ENCODE results near the gene UBA52. TPM values are rescaled to one million over a fixed set of nuclear protein-coding genes. Genes with fewer than 3 reads are reported as not detected.

Gene UBA52
- total RNA-seq, 4 donors from 2014 or later = 222 to 609 (median 308) TPM

GRCh38 chr19:18541992-18542940 is 29.4 kb upstream of the UBA52 start:
- H3K27ac ChIP-seq = peak overlapping the region; percentile 91 to 96 (median 94)
- peak in 1 of 3 donors; percentile 54 for DNase-seq
- no peaks in the 10 kb centered on the region for H3K27me3 ChIP-seq
- peaks cover 0 to 17% (median 9%) of the 10 kb centered on the region in 4 donors for H3K4me1 ChIP-seq
- H3K36me3 ChIP-seq = peaks cover 0 to 37% (median 0%) of the 10 kb centered on the region in 3 donors
- TF ChIP-seq POLR2A (IDR thresholded peaks at IDR 0.05) (no peak), CTCF (IDR thresholded peaks at IDR 0.05) (no peak)
- peak overlapping the region; percentile 87 to 98 (median 92) for H3K4me3 ChIP-seq
- no peaks in the 10 kb centered on the region for H3K9me3 ChIP-seq

DNA sequence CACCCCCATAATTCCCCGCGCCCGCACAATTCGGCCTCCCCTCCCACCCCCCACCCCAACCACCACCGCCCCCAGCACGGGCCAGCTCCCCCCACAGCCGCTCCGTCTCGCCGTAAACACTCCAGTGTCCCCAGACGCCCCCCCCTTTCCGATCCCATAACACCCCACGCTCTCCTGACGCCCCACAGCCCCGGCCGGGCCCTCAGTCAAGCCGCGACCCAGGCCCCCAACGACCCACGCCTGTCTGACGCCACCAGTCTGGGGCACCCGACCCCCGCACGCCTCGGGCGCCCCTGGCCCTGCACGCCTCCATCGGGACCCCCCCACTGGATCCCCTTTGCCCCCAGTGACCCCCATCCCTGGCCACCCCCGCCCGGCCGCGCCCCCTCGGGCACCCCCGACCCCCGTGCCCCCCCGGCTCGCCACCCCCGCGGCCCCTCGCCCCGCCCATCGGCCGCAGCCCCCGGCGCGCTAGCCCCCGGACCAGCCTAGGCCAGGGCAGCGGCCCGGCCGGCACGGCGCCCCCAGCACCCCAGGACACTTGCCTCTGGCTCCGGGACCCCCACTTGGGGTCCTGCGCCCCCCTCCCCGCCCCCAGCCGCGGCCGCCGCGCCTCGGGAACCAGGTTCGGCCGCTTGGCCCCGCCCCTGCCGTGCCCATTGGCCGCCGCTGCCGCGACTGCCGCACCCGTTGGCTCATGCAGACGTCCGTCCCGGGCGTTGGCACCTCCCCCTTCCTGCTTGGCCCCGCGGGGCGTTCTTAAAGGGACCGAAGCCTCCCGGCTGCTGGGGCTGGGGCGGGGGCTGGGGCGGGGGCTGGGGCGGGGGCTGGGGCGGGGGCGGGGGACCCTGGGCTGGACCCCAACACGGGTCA is 28.5 kb upstream of the UBA52 start, which contains the start of gene FKBP8:
Gene FKBP8, minus strand, starts transcription at position 633 of the 873 bp plus-strand sequence. CDS start 1,603 bp downstream, outside the sequence.
- Histone ChIP-seq H3K4me1 (peaks cover 0 to 17% (median 9%) of the 10 kb centered on the region in 4 donors), H3K27me3 (no peaks in the 10 kb centered on the region), H3K9me3 (no peaks in the 10 kb centered on the region), H3K36me3 (peaks cover 0 to 28% (median 0%) of the 10 kb centered on the region in 3 donors), H3K4me3 (peak within 1 kb of the TSS; percentile 87 to 98 (median 92)), H3K27ac (peak within 1 kb of the TSS; percentile 91 to 96 (median 94))
- DNase-seq = peak; percentile 94 to 98 (median 96)
- no peak for TF ChIP-seq POLR2A (IDR thresholded peaks at IDR 0.05)
- no peak for TF ChIP-seq CTCF (IDR thresholded peaks at IDR 0.05)

GRCh38 chr19:18543814-18544475 is 27.7 kb upstream of the UBA52 start:
- Histone ChIP-seq H3K4me3 (peak overlapping the region; percentile 87 to 98 (median 92)), H3K27me3 (no peaks in the 10 kb centered on the region), H3K27ac (peak overlapping the region; percentile 91 to 96 (median 94)), H3K9me3 (no peaks in the 10 kb centered on the region), H3K36me3 (peaks cover 0 to 27% (median 0%) of the 10 kb centered on the region in 3 donors), H3K4me1 (peaks cover 0 to 17% (median 9%) of the 10 kb centered on the region in 4 donors)
- peak in 3 of 6 experiments; percentile 32 to 47 (median 40) for TF ChIP-seq CTCF (IDR thresholded peaks at IDR 0.05)
- peak; percentile 48 to 60 for TF ChIP-seq POLR2A (IDR thresholded peaks at IDR 0.05)
- DNase-seq = peak; percentile 75 to 91 (median 77)

DNA sequence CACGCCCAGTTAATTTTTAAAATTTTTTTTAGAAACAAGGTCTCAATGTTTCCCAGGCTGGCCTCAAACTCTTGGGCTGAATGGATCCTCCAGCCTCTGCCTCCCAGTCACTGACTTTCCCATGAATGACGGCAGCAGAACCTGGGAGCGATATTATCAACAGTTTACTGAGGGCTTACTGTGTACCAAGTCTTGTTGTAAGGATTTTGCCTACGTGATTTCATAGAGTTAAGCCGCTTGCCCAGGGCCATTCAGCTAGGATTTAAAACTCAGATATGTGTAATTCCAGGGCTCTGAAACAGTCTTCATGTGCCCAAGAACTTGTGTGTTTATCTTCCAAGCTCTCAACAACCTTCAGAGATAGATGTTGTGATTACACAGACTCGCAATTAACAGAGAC is 20.0 kb upstream of the UBA52 start:
- Histone ChIP-seq H3K4me3 (no peak overlapping the region), H3K9me3 (no peaks in the 10 kb centered on the region), H3K36me3 (no peaks in the 10 kb centered on the region), H3K27me3 (no peaks in the 10 kb centered on the region), H3K4me1 (no peaks in the 10 kb centered on the region), H3K27ac (no peak overlapping the region)
- DNase-seq = no peak
- TF ChIP-seq CTCF (IDR thresholded peaks at IDR 0.05) = no peak
- no peak for TF ChIP-seq POLR2A (IDR thresholded peaks at IDR 0.05)

Data from Peyer's patch (tissue), 4 donors.